Thoracic aorta (tissue), 2 donors: ENCODE measurements around the gene YBX2. TPM values are rescaled to one million over a fixed set of nuclear protein-coding genes. Genes with fewer than 3 reads are reported as not detected.

Experiments
- ATAC-seq: fragments of 150-250 bp; one replicate; pipeline ENCODE4 v1.8.0; 2017; ENCODE audit warnings: low read depth; ENCODE audit not compliant: insufficient number of reproducible peaks, low FRiP score
- DNase-seq: peaks from one replicate; pipeline ENCODE4 v3.0.0-alpha.2; 2020; ENCODE audit warnings: low spot score
- H3K27ac ChIP-seq, 2 donors: fragments of 200-600 bp; sonication (generic); 1 replicate in 1 of 2; 2 replicates in 1 of 2; pipeline ENCODE4 v1.5.1; 2016; ENCODE audit warnings: mild to moderate bottlenecking in 2 of 2, moderate library complexity in 2 of 2
- H3K27me3 ChIP-seq: fragments of 200-600 bp; sonication (generic); replicated peaks from 2 replicates; pipeline ENCODE4 v1.6.0; 2016; ENCODE audit warnings: mild to moderate bottlenecking; ENCODE audit not compliant: insufficient read depth
- H3K36me3 ChIP-seq: fragments of 200-600 bp; sonication (generic); one replicate; pipeline ENCODE4 v1.5.1; 2016
- H3K4me1 ChIP-seq, 2 donors: fragments of 200-600 bp; sonication (generic); 1 replicate in 1 of 2; 2 replicates in 1 of 2; pipeline versions ENCODE4 v1.5.1 to v1.6.0; 2016; ENCODE audit warnings: low read depth in 2 of 2, mild to moderate bottlenecking in 1 of 2; ENCODE audit not compliant: control insufficient read depth in 1 of 2
- H3K4me3 ChIP-seq: fragments of 200-600 bp; sonication (generic); 2 replicates; pipeline ENCODE4 v1.5.1; 2016; ENCODE audit warnings: mild to moderate bottlenecking
- H3K9me3 ChIP-seq: fragments of 200-600 bp; sonication (generic); 2 replicates; pipeline ENCODE4 v1.5.1; 2016
- total RNA-seq, 2 donors: library from RNA; depleted of rRNA; stranded (reverse); fragments of >200 nt; gene quantifications; one replicate each; pipeline versions ENCODE4 v1.1.0 to v1.2.3, GENCODE V29; 2016
- TF ChIP-seq, protein P1 (sequence below): fragments of 200-600 bp; sonication (generic); IDR thresholded peaks from one replicate; pipeline ENCODE4 v1.5.1; 2019; ENCODE audit warnings: antibody characterized with exemption

YBX2 gene
- total RNA-seq, 2 donors from 2014 or later, result not detected

DNA sequence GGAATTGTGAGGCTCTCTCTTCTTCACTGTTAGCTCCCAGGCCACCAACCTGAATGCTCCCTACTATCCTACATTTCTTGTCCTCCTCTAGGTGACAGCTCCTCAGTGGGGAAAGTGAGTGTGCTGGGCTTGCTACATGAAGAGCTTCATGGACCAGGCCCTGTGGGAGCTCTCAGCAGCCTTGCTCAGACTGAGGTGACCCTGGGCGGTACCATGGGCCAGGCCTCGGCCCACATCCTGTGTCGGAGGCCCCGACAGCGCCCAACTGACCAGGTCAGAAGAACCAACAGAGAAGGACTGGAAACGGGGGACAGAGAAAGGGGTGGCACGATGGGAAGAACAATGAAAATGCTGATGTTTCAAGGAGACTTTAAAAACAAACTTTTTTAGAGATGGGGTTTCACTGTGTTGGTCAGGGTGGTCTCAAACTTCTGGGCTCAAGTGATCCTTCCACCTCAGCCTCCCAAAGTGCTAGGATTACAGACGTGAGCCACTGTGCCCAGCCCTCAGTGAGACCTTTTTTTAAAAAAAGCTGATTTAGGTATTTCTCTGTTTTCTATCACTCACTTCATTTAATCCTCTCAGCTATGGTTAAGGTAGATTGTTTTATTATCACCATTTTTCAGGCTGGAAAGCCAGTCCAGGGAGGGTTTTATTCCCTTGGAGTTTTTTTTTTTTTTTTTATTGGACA, 37.5 kb downstream of the YBX2 start:
- TF ChIP-seq, protein P1, sequence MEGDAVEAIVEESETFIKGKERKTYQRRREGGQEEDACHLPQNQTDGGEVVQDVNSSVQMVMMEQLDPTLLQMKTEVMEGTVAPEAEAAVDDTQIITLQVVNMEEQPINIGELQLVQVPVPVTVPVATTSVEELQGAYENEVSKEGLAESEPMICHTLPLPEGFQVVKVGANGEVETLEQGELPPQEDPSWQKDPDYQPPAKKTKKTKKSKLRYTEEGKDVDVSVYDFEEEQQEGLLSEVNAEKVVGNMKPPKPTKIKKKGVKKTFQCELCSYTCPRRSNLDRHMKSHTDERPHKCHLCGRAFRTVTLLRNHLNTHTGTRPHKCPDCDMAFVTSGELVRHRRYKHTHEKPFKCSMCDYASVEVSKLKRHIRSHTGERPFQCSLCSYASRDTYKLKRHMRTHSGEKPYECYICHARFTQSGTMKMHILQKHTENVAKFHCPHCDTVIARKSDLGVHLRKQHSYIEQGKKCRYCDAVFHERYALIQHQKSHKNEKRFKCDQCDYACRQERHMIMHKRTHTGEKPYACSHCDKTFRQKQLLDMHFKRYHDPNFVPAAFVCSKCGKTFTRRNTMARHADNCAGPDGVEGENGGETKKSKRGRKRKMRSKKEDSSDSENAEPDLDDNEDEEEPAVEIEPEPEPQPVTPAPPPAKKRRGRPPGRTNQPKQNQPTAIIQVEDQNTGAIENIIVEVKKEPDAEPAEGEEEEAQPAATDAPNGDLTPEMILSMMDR, result no peak
- peaks cover 26% of the 10 kb centered on the region for H3K36me3 ChIP-seq
- no peak overlapping the region for H3K27ac ChIP-seq

DNA sequence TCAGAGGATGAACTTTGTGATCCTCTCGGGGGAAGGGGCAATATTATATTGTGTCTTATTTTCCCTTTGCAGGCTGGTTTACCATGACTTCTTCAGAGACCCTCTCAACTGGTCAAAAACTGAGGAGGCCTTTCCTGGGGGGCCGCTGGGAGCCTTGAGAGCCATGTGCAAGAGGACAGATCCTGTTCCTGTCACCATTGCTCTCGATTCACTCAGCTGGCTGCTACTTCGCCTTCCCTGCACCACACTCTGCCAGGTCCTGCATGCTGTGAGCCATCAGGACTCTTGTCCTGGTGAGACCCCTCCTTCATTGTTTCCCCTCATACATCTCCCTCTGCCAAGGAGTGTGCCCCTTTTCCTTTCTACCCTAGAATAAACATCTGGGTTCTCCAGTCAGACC, 39.9 kb downstream of the YBX2 start:
- TF ChIP-seq, protein P1, result no peak
- Histone ChIP-seq H3K36me3 (peaks cover 26% of the 10 kb centered on the region), H3K27ac (no peak overlapping the region), H3K9me3 (no peaks in the 10 kb centered on the region), H3K27me3 (no peaks in the 10 kb centered on the region), H3K4me1 (peaks cover 15 to 26% of the 10 kb centered on the region in 2 donors), H3K4me3 (no peak overlapping the region)
- DNase-seq (no peak), ATAC-seq (no peak)

More for the DNA sequence above, 37.5 kb downstream of the YBX2 start:
- ATAC-seq (no peak), DNase-seq (no peak)
- peaks cover 13 to 20% of the 10 kb centered on the region in 2 donors for H3K4me1 ChIP-seq
- H3K27me3 ChIP-seq, result peaks cover 4% of the 10 kb centered on the region
- H3K9me3 ChIP-seq, result no peaks in the 10 kb centered on the region
- H3K4me3 ChIP-seq, result no peak overlapping the region

DNA sequence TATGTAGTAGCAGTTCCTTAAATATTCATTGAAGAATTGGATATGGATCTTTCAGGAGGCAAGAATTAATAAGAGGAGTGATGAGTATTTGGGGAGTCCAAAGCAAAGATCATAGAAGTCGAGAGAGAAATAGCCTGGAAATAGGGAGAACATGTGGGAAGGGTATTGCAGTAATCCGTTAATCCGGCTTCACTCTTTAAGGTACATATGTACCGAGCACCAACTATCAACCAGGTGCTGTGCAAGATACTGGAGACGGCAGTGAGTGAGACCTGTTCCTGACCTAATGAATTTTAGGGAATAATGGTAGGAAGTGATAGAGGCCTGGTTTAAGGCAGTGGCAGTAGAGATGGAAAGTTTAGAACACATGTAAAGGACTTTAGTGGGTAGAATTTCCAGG, 41.4 kb downstream of the YBX2 start:
- H3K27ac ChIP-seq, result peak overlapping the region; percentile 99
- H3K9me3 ChIP-seq, result no peaks in the 10 kb centered on the region
- H3K27me3 ChIP-seq, result no peaks in the 10 kb centered on the region
- ATAC-seq, result no peak
- H3K4me1 ChIP-seq, result peaks cover 18 to 36% of the 10 kb centered on the region in 2 donors
- peak overlapping the region; percentile 98 for H3K4me3 ChIP-seq
- H3K36me3 ChIP-seq, result peaks cover 18% of the 10 kb centered on the region
- DNase-seq, result no peak
- TF ChIP-seq, protein P1, result no peak

DNA sequence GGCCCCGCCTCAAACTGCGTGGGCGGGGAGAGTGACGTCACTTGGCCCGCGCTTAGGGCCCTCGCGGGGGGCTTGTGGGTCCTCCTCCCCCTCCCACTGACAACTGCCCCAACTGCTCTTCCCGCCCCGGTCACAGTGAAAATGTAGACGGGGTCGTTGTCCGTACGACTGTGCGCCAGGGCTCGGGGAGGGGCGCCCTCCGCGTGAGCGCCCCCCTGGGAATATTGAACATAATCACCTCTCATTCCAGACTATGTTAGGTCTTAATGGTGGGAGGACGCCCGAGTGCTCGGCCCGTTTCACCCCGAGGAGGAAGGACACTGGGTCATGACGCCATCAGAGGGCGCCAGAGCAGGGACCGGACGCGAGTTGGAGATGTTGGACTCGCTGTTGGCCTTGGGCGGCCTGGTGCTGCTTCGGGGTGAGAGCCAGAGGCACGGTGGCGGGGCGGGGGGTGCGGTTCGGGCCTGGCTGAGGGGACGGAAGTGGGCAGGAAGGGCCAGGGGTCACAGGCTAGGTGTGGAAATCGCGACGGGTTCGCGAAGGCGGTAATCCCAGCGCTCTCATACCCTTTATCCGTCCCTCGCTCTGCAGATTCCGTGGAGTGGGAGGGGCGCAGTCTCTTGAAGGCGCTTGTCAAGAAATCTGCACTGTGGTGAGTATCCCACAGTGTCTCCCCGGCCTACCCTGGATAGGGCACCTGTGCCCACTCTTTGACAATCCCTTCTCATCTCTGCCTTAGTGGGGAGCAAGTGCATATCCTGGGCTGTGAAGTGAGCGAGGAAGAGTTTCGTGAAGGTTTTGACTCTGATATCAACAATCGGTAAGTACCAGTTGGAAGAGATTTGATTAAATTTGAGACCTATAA, 42.0 kb downstream of the YBX2 start, which contains the start of gene ELP5:
TSS of gene ELP5 (plus strand) at position 40 of the 868 bp plus-strand sequence. CDS start at position 376, 336 bp downstream.
- Histone ChIP-seq H3K27ac (peak within 1 kb of the TSS; percentile 99), H3K36me3 (peaks cover 12% of the 10 kb centered on the region), H3K4me3 (peak within 1 kb of the TSS; percentile 98), H3K9me3 (no peaks in the 10 kb centered on the region), H3K27me3 (no peaks in the 10 kb centered on the region), H3K4me1 (peaks cover 18 to 36% of the 10 kb centered on the region in 2 donors)
- TF ChIP-seq, protein P1, result no peak
- DNase-seq (peak; percentile 85), ATAC-seq (peak; percentile 52)

DNA sequence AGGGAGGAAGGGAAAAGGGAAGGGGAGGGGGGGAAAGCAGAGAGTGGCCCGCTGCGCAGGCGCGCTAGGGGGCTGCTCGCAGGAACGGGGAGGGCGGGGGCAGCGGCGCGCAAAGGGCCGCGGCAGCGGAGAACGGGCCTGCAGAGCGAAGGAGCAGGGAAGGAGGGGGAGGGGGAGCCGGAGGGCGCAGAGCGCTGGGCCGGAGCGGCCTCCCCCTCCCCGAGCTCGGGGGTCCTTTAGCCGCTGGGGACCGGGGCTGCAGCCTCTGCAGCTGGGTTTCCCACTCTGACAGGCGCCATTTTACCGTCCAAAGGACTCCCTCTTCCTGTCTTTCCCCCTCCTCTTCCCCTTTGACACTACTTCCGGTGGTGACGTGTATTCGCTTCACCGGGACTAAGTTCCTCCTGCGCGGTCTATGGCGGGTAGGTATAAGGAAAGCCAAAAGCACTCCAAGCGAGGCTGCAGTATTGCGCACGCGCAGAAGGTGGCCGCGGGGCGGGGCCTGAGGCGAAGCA, 42.7 kb downstream of the YBX2 start, which contains the start of gene CTDNEP1:
TSS of gene CTDNEP1 (minus strand) at position 74 of the 515 bp plus-strand sequence. CDS start 438 bp downstream, outside the sequence.
- Histone ChIP-seq H3K36me3 (peaks cover 13% of the 10 kb centered on the region), H3K4me1 (peaks cover 18 to 36% of the 10 kb centered on the region in 2 donors), H3K27ac (peak within 1 kb of the TSS; percentile 99), H3K4me3 (peak within 1 kb of the TSS; percentile 98), H3K27me3 (no peaks in the 10 kb centered on the region), H3K9me3 (no peaks in the 10 kb centered on the region)
- DNase-seq (peak; percentile 94), ATAC-seq (peak; percentile 98)
- TF ChIP-seq, protein P1, result no peak
